GM19395 (cell line): ENCODE measurements around the gene ARHGAP1.
"Not testable (repeated sequence)": the region's sequence is repeated elsewhere in the genome, so short reads cannot be mapped to it uniquely, and the experiment has no call there.

Source experiments
- ATAC-seq: cut with Tn5 transposase; IDR thresholded peaks from one replicate; pipeline ENCODE4 v1.9.1; 2021; ENCODE audit warnings: mild to moderate bottlenecking, moderate library complexity; ENCODE audit not compliant: unreplicated experiment

ARHGAP1 gene

DNA sequence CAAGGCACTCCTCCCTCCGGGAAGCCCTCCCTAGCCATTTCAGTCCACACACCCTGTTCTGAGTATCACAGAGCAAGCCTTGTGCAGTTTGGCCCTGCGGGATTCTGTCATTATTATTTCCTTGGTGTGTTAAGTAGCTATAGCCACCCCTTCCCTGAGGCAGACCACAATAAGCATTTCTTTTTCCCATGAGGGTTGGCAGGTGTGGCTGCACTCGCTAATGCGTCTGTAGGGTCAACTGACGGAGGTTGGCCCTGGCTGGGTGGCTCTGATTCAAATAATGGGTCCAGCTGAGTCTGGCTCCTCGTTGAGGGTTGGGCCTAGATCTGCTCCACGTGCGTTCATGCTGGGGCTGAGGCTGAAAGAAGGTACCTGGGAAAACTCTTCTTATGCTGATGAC lies 23.7 kb upstream of the ARHGAP1 start:
- ATAC-seq: no peak

- ATAC-seq: no peak
Measured at GRCh38 chr11:46723359-46723680, 22.9 kb upstream of the ARHGAP1 start.

- no peak for ATAC-seq
Measured at GRCh38 chr11:46722566-46723358, 22.3 kb upstream of the ARHGAP1 start.

DNA sequence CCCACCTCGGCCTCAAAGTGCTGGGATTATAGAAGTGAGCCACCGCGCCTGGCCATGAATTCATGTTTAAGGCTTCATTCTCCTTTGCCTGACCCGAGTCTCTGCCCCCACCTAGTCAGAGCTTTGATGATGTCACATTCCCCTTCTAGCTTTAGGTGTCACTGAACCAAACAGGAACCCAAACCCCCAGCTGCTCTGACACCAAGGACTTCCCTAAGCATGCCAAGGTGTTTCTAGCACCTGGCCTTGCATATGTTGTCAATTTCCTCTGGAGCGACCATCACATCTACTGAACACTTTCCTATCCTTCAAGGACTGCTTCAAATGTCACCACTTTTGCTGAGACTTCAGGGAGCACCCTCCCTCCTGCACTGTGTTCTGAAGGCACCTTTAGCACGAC lies 20.9 kb upstream of the ARHGAP1 start:
- ATAC-seq: no peak

DNA sequence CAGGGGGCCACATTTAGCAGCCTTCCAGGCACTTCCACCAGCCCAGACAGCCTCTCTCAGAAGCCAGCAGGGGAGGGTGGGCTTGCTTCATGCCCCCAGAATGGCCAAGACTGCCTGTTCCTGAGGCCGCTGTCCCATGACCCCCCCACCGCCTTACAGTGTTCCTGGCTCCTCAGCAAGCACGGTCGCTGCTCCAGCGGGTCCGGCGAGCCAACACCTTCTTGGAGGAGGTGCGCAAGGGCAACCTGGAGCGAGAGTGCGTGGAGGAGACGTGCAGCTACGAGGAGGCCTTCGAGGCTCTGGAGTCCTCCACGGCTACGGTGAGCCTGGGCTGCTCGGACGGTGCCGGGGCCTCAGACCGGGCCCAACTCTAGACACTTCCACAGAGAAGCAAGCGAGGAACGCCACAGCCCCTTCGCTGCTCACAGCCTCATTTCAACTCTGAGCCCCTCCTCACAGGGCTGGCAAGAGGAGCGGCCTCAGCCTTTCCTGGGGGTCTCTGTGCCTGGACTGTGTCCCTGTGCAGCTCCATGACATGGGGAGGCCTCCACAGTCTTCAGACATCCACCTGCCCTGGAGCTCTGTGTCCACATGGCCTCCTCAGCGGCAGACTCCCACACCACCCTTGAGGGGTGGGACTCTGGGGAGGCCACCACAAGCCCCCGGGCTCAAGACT lies 19.3 kb upstream of the ARHGAP1 start:
- ATAC-seq: no peak

DNA sequence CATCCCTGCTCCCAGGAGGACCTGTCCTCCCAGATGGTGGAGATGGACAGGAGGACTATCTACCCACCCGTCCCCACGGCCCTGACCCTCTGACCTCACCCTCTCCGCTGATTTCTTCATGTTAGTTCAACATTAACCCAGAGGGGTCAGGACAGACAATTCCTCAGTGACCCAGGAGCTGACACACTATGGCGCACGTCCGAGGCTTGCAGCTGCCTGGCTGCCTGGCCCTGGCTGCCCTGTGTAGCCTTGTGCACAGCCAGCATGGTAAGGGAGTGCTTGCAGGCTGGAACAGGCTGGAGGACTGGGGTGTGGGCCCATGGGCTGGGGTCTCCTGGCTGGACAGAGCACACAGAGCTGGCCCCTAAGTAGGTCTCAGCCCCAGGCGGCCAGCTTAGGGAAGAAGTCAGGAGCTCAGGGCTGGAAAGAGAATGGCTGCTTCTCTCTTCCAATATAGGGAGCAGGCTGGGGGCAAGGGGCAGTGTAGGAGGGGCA lies 18.7 kb upstream of the ARHGAP1 start, which contains the start of gene F2:
TSS of gene F2 (plus strand) at position 166 of the 495 bp plus-strand sequence. CDS start at position 189, 23 bp downstream.
- no peak for ATAC-seq

- ATAC-seq: no peak
Measured at GRCh38 chr11:46718155-46719019, 18.0 kb upstream of the ARHGAP1 start.

GRCh38 chr11:46717825-46718154 lies 17.4 kb upstream of the ARHGAP1 start:
- not testable (repeated sequence) for ATAC-seq

GRCh38 chr11:46712874-46713576 lies 12.6 kb upstream of the ARHGAP1 start:
- ATAC-seq: no peak

GRCh38 chr11:46711303-46711702 lies 10.9 kb upstream of the ARHGAP1 start:
- ATAC-seq: no peak

- ATAC-seq: no peak
Measured at GRCh38 chr11:46710821-46711269, 10.4 kb upstream of the ARHGAP1 start.

DNA sequence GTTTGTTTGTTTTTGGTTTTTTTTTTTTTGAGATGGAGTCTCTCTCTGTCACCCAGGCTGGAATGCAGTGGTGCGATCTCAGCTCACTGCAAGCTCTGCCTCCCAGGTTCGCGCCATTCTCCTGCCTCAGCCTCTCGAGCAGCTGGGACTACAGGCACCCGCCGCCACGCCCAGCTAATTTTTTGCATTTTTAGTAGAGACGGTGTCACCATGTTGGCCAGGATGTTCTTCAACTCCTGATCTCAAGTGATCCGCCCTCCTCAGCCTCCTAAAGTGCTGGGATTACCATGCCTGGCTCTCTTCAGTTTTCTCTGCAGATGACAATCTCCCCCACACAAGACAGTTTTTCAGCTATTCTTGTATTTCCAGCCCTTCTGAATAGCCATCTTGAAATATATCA lies 8.9 kb upstream of the ARHGAP1 start:
- not testable (repeated sequence) for ATAC-seq

GRCh38 chr11:46706886-46707285 lies 6.5 kb upstream of the ARHGAP1 start:
- ATAC-seq: no peak

DNA sequence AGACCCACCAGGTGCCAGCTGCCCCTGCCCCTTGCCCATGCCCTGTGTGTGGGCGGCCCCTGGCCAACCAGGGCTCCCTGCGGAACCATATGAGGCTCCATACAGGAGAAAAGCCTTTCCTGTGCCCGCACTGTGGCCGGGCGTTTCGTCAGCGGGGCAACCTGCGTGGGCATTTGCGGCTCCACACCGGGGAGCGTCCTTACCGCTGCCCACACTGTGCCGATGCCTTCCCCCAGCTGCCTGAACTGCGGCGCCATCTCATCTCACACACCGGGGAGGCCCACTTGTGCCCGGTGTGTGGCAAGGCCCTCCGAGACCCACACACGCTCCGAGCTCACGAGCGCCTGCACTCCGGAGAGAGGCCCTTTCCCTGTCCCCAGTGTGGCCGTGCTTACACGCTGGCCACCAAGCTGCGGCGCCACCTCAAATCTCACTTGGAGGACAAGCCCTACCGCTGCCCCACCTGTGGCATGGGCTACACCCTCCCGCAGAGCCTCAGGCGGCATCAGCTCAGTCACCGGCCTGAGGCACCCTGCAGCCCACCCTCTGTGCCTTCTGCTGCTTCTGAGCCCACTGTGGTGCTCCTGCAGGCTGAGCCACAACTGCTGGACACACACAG lies 4.8 kb upstream of the ARHGAP1 start:
- ATAC-seq: no peak

DNA sequence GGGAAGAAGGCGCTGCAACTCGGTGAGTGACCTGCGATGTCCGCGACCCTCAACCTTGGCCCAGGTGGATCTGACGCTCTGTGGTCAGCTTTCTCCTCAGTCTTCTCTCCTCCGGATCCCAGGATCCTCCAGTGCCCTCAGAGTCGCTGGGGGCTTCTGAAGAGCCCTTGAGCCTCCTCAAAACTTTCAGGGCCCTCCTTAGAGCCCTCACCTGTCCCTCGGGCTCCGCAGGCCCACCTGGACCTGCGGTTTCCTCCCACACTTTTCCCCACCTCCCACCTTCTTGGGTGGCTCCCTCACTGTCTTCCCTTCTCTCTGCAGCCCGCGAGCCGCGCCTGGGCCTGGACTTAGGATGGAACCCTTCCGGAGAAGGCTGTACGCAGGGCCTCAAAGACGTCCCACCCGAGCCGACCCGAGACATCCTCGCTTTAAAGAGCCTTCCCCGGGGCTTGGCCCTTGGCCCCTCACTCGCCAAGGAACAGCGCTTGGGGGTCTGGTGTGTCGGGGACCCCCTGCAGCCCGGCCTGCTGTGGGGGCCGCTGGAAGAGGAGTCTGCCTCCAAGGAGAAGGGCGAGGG lies 747 bp upstream of the ARHGAP1 start:
- peak; percentile 2 for ATAC-seq

DNA sequence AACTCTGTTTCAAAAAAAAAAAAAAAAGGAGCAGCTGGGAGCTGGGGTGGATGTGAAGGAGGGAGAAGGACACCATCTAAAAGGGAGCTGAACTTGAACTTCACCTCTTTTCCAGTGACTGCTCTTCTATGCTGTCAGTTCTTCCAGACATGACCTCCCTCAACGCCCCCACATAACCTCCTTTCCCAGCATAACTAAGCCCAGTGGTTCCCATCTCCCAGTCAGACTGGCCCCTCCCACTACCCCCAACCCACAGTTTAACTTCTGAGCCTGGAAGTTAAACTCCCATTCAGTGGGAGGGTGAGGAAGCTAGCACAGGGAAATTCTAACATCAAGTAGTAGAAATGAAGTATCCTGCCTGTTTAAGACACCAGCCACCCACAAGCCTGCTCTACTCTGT lies 1.8 kb downstream of the ARHGAP1 start:
- no peak for ATAC-seq

- ATAC-seq: no peak
Measured at GRCh38 chr11:46697723-46698122, 2.7 kb downstream of the ARHGAP1 start.

GRCh38 chr11:46697303-46697702 lies 3.1 kb downstream of the ARHGAP1 start:
- ATAC-seq: no peak

GRCh38 chr11:46696212-46696558 lies 4.2 kb downstream of the ARHGAP1 start:
- ATAC-seq: no peak
